Osteocyte (in vitro differentiated cells): ENCODE data around the gene MAST1. TPM values are rescaled to one million over a fixed set of nuclear protein-coding genes. Genes with fewer than 3 reads are reported as not detected.
A peak's percentile ranks its signal among the peaks of the same experiment; 100 is the strongest.

Experiments
- DNase-seq: peaks from one replicate; pipeline ENCODE4 v3.0.0; 2021; ENCODE audit warnings: mixed read lengths; ENCODE audit not compliant: unreplicated experiment; ENCODE audit errors: extremely low spot score
- H3K27ac Mint-ChIP-seq: one replicate; pipeline ENCODE4 v1.8.0; 2021; ENCODE audit warnings: mild to moderate bottlenecking, mixed read lengths; ENCODE audit not compliant: unreplicated experiment
- H3K27me3 Mint-ChIP-seq: one replicate; pipeline ENCODE4 v1.8.0; 2021; ENCODE audit warnings: mixed read lengths; ENCODE audit not compliant: unreplicated experiment
- H3K36me3 Mint-ChIP-seq: one replicate; pipeline ENCODE4 v1.8.0; 2021; ENCODE audit warnings: mixed read lengths; ENCODE audit not compliant: unreplicated experiment
- H3K4me1 Mint-ChIP-seq: one replicate; pipeline ENCODE4 v1.8.0; 2021; ENCODE audit warnings: mixed read lengths; ENCODE audit not compliant: unreplicated experiment
- H3K4me3 Mint-ChIP-seq: one replicate; pipeline ENCODE4 v1.8.0; 2021; ENCODE audit warnings: mild to moderate bottlenecking, moderate library complexity, mixed read lengths; ENCODE audit not compliant: unreplicated experiment
- H3K9me3 Mint-ChIP-seq: one replicate; pipeline ENCODE4 v1.8.0; 2021; ENCODE audit warnings: mixed read lengths; ENCODE audit not compliant: unreplicated experiment
- CTCF ChIP-seq: fragments of 200-600 bp; sonication (generic); IDR thresholded peaks from 2 replicates; pipeline ENCODE4 v1.5.0; 2021; ENCODE audit warnings: antibody characterized with exemption, mild to moderate bottlenecking, moderate library complexity
- total RNA-seq: library from RNA; stranded (reverse); gene quantifications from 2 replicates; pipeline ENCODE4 v1.2.1, GENCODE V29; 2021

Gene MAST1
- total RNA-seq, 1 donor from 2014 or later = 0.32 TPM

DNA sequence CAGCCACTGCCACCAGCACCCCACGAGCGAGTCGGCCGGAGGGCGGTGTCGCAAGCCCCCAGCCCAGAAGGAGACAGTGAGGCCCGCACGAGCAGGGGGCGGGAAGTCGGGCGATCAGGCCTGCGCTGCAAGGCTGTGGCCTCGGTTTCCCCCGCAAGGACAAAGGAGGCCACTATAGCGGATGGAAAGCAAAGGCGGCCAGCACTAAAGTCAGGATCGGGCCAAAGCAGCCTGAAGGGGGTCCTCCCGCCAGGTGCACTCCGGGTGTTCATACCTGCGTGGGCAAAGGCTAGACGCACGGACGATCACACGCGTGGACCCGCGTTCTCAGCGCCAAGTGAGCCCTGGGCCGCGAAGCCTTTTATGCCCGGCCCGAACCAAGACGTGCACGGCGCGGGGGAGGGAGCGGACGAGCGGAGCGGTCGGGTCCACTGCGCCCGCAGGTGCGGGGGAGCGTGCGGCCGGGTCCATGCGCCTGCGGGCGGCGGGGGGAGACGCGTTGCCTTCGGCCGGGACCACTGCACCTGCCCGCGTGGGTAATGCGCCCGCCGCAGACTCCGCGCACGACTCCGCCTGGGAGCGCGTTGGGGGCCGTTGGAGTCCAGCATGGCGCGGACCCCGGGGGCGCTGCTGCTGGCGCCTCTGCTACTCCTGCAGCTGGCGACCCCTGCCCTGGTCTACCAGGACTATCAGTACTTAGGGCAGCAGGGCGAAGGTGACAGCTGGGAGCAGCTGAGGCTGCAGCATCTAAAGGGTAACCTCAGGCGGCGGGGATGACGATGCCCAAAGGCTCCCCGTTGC, 36.6 kb upstream of the MAST1 start, which contains the start of the genes PRDX2 and THSD8:
Gene PRDX2 (minus strand): TSS at position 335 of the 801 bp plus-strand sequence. CDS start 539 bp downstream, outside the sequence.
Gene THSD8 (plus strand): TSS at position 604 of the 801 bp plus-strand sequence. CDS start 3 bp downstream, at position 607.
- peak; percentile 91 for DNase-seq
- H3K4me3 Mint-ChIP-seq = peak within 1 kb of the TSS; percentile 85
- TF ChIP-seq CTCF = no peak
- H3K4me1 Mint-ChIP-seq = peaks cover 24% of the 10 kb centered on the region
- H3K9me3 Mint-ChIP-seq = no peaks in the 10 kb centered on the region
- H3K27ac Mint-ChIP-seq = peak within 1 kb of the TSS; percentile 35
- no peaks in the 10 kb centered on the region for H3K27me3 Mint-ChIP-seq
- no peaks in the 10 kb centered on the region for H3K36me3 Mint-ChIP-seq

GRCh38 chr19:12802267-12803106, 35.8 kb upstream of the MAST1 start:
- Mint-ChIP-seq H3K36me3 (no peaks in the 10 kb centered on the region), H3K4me3 (peak overlapping the region; percentile 85), H3K4me1 (peaks cover 30% of the 10 kb centered on the region), H3K9me3 (no peaks in the 10 kb centered on the region), H3K27ac (peak overlapping the region; percentile 35), H3K27me3 (no peaks in the 10 kb centered on the region)
- DNase-seq = no peak
- TF ChIP-seq CTCF = no peak

DNA sequence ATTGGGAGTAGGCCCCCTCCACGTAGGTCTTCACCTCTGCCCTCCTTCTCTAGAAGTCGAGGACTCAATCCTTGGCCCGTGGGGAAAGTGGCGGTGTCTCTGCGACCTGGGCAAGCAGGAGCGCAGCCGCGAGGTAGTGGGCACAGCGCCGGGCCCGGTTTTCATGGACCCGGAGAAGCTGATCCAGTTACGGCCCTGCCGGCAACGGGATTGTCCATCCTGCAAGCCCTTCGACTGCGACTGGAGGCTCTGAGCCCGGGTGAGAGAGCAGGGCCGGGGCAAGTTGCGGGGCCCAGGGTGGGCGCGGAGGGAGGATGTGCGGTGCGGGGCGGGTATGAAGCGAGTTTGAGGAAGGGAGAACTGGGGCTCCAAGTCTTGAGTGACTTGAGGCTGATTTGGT, 34.3 kb upstream of the MAST1 start:
- Mint-ChIP-seq H3K4me1 (peaks cover 31% of the 10 kb centered on the region), H3K9me3 (no peaks in the 10 kb centered on the region), H3K4me3 (no peak overlapping the region), H3K36me3 (no peaks in the 10 kb centered on the region), H3K27ac (no peak overlapping the region), H3K27me3 (no peaks in the 10 kb centered on the region)
- no peak for TF ChIP-seq CTCF
- DNase-seq = no peak

GRCh38 chr19:12806242-12807081, 31.9 kb upstream of the MAST1 start, which contains the start of gene RNASEH2A:
Gene RNASEH2A, plus strand, starts transcription at chr19:12806584. Its CDS starts 90 bp downstream, at chr19:12806674.
- H3K4me3 Mint-ChIP-seq = peak within 1 kb of the TSS; percentile 91
- no peak for TF ChIP-seq CTCF
- peak; percentile 97 for DNase-seq
- H3K27ac Mint-ChIP-seq = peak within 1 kb of the TSS; percentile 90
- H3K4me1 Mint-ChIP-seq = peaks cover 23% of the 10 kb centered on the region
- no peaks in the 10 kb centered on the region for H3K27me3 Mint-ChIP-seq
- H3K9me3 Mint-ChIP-seq = no peaks in the 10 kb centered on the region
- no peaks in the 10 kb centered on the region for H3K36me3 Mint-ChIP-seq
